ENCODE results near the gene MYRF.

DNA sequence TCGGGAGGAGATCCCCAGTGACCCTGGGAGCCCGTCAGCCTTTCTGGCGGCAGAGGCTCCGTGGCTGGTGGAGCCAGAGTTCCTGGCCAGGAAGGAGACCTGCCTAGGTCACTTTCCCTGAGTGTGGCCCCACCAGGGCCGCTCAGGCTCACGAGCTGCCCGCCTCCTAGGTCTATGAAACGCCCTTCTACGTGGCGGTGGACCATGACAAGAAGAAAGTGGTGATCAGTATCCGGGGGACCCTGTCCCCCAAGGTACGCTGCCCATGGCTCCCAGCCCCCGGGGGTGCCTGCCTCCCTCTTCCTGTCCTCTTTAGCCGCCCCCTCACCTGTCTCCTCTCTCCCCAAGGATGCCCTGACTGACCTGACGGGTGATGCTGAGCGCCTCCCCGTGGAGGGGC, 17.0 kb upstream of the MYRF start:
- TF ChIP-seq, protein P1, sequence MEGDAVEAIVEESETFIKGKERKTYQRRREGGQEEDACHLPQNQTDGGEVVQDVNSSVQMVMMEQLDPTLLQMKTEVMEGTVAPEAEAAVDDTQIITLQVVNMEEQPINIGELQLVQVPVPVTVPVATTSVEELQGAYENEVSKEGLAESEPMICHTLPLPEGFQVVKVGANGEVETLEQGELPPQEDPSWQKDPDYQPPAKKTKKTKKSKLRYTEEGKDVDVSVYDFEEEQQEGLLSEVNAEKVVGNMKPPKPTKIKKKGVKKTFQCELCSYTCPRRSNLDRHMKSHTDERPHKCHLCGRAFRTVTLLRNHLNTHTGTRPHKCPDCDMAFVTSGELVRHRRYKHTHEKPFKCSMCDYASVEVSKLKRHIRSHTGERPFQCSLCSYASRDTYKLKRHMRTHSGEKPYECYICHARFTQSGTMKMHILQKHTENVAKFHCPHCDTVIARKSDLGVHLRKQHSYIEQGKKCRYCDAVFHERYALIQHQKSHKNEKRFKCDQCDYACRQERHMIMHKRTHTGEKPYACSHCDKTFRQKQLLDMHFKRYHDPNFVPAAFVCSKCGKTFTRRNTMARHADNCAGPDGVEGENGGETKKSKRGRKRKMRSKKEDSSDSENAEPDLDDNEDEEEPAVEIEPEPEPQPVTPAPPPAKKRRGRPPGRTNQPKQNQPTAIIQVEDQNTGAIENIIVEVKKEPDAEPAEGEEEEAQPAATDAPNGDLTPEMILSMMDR (IDR thresholded peaks at IDR 0.05): no peak
- no peak for TF ChIP-seq POLR2A (IDR thresholded peaks at IDR 0.05)
